ENCODE data around the gene ARFGAP2.

- TF ChIP-seq EZH2 (IDR thresholded peaks at IDR 0.05) (no peak), CTCF (IDR thresholded peaks at IDR 0.05) (no peak)
Observed at GRCh38 chr11:47188259-47188658, 11.6 kb upstream of the ARFGAP2 start.

Data from neural progenitor cell (in vitro differentiated cells).